Measurements from ENCODE around the gene FAM118B.

FAM118B gene

GRCh38 chr11:126268708-126269579 is 57.4 kb downstream of the FAM118B start, which contains the start of the genes FOXRED1 and SRPRA:
FOXRED1 (plus strand) TSS chr11:126269154; CDS start chr11:126269207, 53 bp downstream.
SRPRA (minus strand) TSS chr11:126268895; CDS start chr11:126268804, 91 bp downstream.
- H3K27me3 ChIP-seq (ENCODE audit: insufficient read depth, low read depth, severe bottlenecking): no peaks in the 10 kb centered on the region
- H3K4me3 ChIP-seq (ENCODE audit: low read depth, low read length): peak within 1 kb of the TSS; percentile 63
- H3K27ac ChIP-seq: peak within 1 kb of the TSS; percentile 86
- H3K36me3 ChIP-seq: peaks cover 60% of the 10 kb centered on the region
- peak; percentile 100 for DNase-seq
- H3K9me3 ChIP-seq (ENCODE audit: severe bottlenecking): no peaks in the 10 kb centered on the region
- TF ChIP-seq CTCF (IDR thresholded peaks at IDR 0.05; ENCODE audit: low read depth, low read length): no peak

- no peak for DNase-seq
- H3K27me3 ChIP-seq (ENCODE audit: insufficient read depth, low read depth, severe bottlenecking): no peaks in the 10 kb centered on the region
- H3K9me3 ChIP-seq (ENCODE audit: severe bottlenecking): no peaks in the 10 kb centered on the region
- peaks cover 48% of the 10 kb centered on the region for H3K36me3 ChIP-seq
- no peak for TF ChIP-seq CTCF (IDR thresholded peaks at IDR 0.05; ENCODE audit: low read depth, low read length)
- H3K27ac ChIP-seq: no peak overlapping the region
- no peak overlapping the region for H3K4me3 ChIP-seq (ENCODE audit: low read depth, low read length)
Measured at GRCh38 chr11:126277322-126277721, 65.7 kb downstream of the FAM118B start.

- Histone ChIP-seq H3K36me3 (peaks cover 44% of the 10 kb centered on the region), H3K4me3 (ENCODE audit: low read depth, low read length) (no peak overlapping the region), H3K9me3 (ENCODE audit: severe bottlenecking) (no peaks in the 10 kb centered on the region), H3K27me3 (ENCODE audit: insufficient read depth, low read depth, severe bottlenecking) (no peaks in the 10 kb centered on the region), H3K27ac (no peak overlapping the region)
- DNase-seq: no peak
- TF ChIP-seq CTCF (IDR thresholded peaks at IDR 0.05; ENCODE audit: low read depth, low read length): no peak
Measured at GRCh38 chr11:126277780-126278179, 66.2 kb downstream of the FAM118B start.

GRCh38 chr11:126279191-126279590 is 67.6 kb downstream of the FAM118B start:
- Histone ChIP-seq H3K27ac (no peak overlapping the region), H3K4me3 (ENCODE audit: low read depth, low read length) (no peak overlapping the region), H3K27me3 (ENCODE audit: insufficient read depth, low read depth, severe bottlenecking) (no peaks in the 10 kb centered on the region), H3K9me3 (ENCODE audit: severe bottlenecking) (no peaks in the 10 kb centered on the region), H3K36me3 (peaks cover 30% of the 10 kb centered on the region)
- TF ChIP-seq CTCF (IDR thresholded peaks at IDR 0.05; ENCODE audit: low read depth, low read length): no peak
- no peak for DNase-seq

GRCh38 chr11:126280595-126280994 is 69.0 kb downstream of the FAM118B start:
- Histone ChIP-seq H3K27me3 (ENCODE audit: insufficient read depth, low read depth, severe bottlenecking) (no peaks in the 10 kb centered on the region), H3K9me3 (ENCODE audit: severe bottlenecking) (no peaks in the 10 kb centered on the region), H3K36me3 (peaks cover 17% of the 10 kb centered on the region), H3K27ac (no peak overlapping the region), H3K4me3 (ENCODE audit: low read depth, low read length) (no peak overlapping the region)
- no peak for TF ChIP-seq CTCF (IDR thresholded peaks at IDR 0.05; ENCODE audit: low read depth, low read length)
- DNase-seq: no peak
